Osteoblast (primary cell): Measurements from ENCODE around the gene SLA2. TPM values are rescaled to one million over a fixed set of nuclear protein-coding genes. Genes with fewer than 3 reads are reported as not detected.

ENCODE experiments used
- DNase-seq: peaks from one replicate; pipeline ENCODE4 v3.0.0; 2011; ENCODE audit warnings: low spot score, mixed read lengths; ENCODE audit not compliant: insufficient read length; ENCODE audit errors: missing footprints
- H2AFZ ChIP-seq: 2 replicates; pipeline ENCODE4 v1.6.0; 2011; ENCODE audit warnings: mild to moderate bottlenecking, low read length
- H3K27ac ChIP-seq: 2 replicates; pipeline ENCODE4 v1.5.1; 2011; ENCODE audit warnings: mild to moderate bottlenecking, low read depth, low read length, moderate library complexity
- H3K27me3 ChIP-seq: 2 replicates; pipeline ENCODE4 v1.6.0; 2012; ENCODE audit warnings: mild to moderate bottlenecking, control low read depth, inconsistent platforms, low read length, moderate library complexity; ENCODE audit not compliant: insufficient read depth
- H3K36me3 ChIP-seq: 2 replicates; pipeline ENCODE4 v1.5.1; 2011; ENCODE audit warnings: mild to moderate bottlenecking, low read length, control low read depth, moderate library complexity; ENCODE audit not compliant: insufficient read depth
- H3K4me1 ChIP-seq: 2 replicates; pipeline ENCODE4 v1.5.1; 2011; ENCODE audit warnings: mild to moderate bottlenecking, low read length, control low read depth, moderate library complexity; ENCODE audit not compliant: insufficient read depth
- H3K4me2 ChIP-seq: 2 replicates; pipeline ENCODE4 v1.6.0; 2011; ENCODE audit warnings: mild to moderate bottlenecking, low read length; ENCODE audit not compliant: insufficient read depth
- H3K4me3 ChIP-seq: fragments of 200-600 bp; sonication (generic); 3 replicates; pipeline ENCODE4 v1.5.1; 2012; ENCODE audit warnings: mild to moderate bottlenecking, low read length, inconsistent platforms; ENCODE audit not compliant: insufficient read depth
- H3K79me2 ChIP-seq: 2 replicates; pipeline ENCODE4 v1.6.0; 2012; ENCODE audit warnings: mild to moderate bottlenecking, low read length, control low read depth, inconsistent platforms; ENCODE audit not compliant: insufficient read depth
- H3K9me3 ChIP-seq: 2 replicates; pipeline ENCODE4 v1.5.1; 2011; ENCODE audit warnings: low read depth, low read length, control low read depth
- H4K20me1 ChIP-seq: 2 replicates; pipeline ENCODE4 v1.6.0; 2012; ENCODE audit warnings: mild to moderate bottlenecking, low read length, control low read depth; ENCODE audit not compliant: insufficient read depth
- CTCF ChIP-seq: IDR thresholded peaks from 2 replicates; pipeline ENCODE4 v1.5.1; 2011; ENCODE audit warnings: mild to moderate bottlenecking, low read depth, low read length, moderate library complexity; ENCODE audit errors: extremely low read depth
- total RNA-seq: library from RNA; depleted of rRNA; stranded (reverse); fragments of >200 nt; gene quantifications from 2 replicates; pipeline ENCODE4 v1.2.3, GENCODE V29; 2012

Gene SLA2
- total RNA-seq, 1 donor = 0.36 TPM

GRCh38 chr20:36601540-36601939 lies 44.5 kb downstream of the SLA2 start:
- H3K4me1 ChIP-seq = peaks cover 6% of the 10 kb centered on the region
- no peaks in the 10 kb centered on the region for H3K9me3 ChIP-seq
- H4K20me1 ChIP-seq = peaks cover 7% of the 10 kb centered on the region
- no peak overlapping the region for H3K4me2 ChIP-seq
- no peaks in the 10 kb centered on the region for H3K27me3 ChIP-seq
- no peak overlapping the region for H2AFZ ChIP-seq
- peaks cover 10% of the 10 kb centered on the region for H3K79me2 ChIP-seq
- H3K4me3 ChIP-seq = no peak overlapping the region
- no peak overlapping the region for H3K27ac ChIP-seq
- no peak for TF ChIP-seq CTCF
- H3K36me3 ChIP-seq = no peaks in the 10 kb centered on the region
- DNase-seq = no peak

GRCh38 chr20:36599912-36600345 lies 46.1 kb downstream of the SLA2 start:
- Histone ChIP-seq H3K9me3 (no peaks in the 10 kb centered on the region), H3K4me3 (no peak overlapping the region), H4K20me1 (no peaks in the 10 kb centered on the region), H3K4me1 (peaks cover under 1% of the 10 kb centered on the region), H3K4me2 (no peak overlapping the region), H3K27me3 (no peaks in the 10 kb centered on the region), H3K79me2 (no peaks in the 10 kb centered on the region), H3K27ac (no peak overlapping the region), H2AFZ (no peak overlapping the region), H3K36me3 (no peaks in the 10 kb centered on the region)
- no peak for TF ChIP-seq CTCF
- no peak for DNase-seq

GRCh38 chr20:36593347-36593929 lies 52.6 kb downstream of the SLA2 start:
- Histone ChIP-seq H4K20me1 (no peaks in the 10 kb centered on the region), H3K36me3 (peaks cover 3% of the 10 kb centered on the region), H2AFZ (no peak overlapping the region), H3K4me2 (no peak overlapping the region), H3K79me2 (no peaks in the 10 kb centered on the region), H3K4me1 (no peaks in the 10 kb centered on the region), H3K27me3 (no peaks in the 10 kb centered on the region), H3K9me3 (peaks cover 2% of the 10 kb centered on the region), H3K4me3 (no peak overlapping the region), H3K27ac (no peak overlapping the region)
- peak; percentile 30 for DNase-seq
- no peak for TF ChIP-seq CTCF

GRCh38 chr20:36591854-36592641 lies 53.9 kb downstream of the SLA2 start:
- Histone ChIP-seq H3K27me3 (no peaks in the 10 kb centered on the region), H3K9me3 (peaks cover 2% of the 10 kb centered on the region), H2AFZ (no peak overlapping the region), H3K4me2 (no peak overlapping the region), H3K4me1 (no peaks in the 10 kb centered on the region), H4K20me1 (peaks cover 4% of the 10 kb centered on the region), H3K36me3 (peaks cover 3% of the 10 kb centered on the region), H3K79me2 (no peaks in the 10 kb centered on the region), H3K27ac (no peak overlapping the region), H3K4me3 (no peak overlapping the region)
- no peak for DNase-seq
- TF ChIP-seq CTCF = peak; percentile 27
